AML-193 (cell line): Measurements from ENCODE around the gene CHCHD6.
A peak's percentile ranks its signal among the peaks of the same experiment; 100 is the strongest.

ENCODE experiments used
- DNase-seq, 2 experiments: peaks; one replicate each; lab custom pipeline; 2025; lab: John Stamatoyannopoulos, UW

Gene CHCHD6, protein sequence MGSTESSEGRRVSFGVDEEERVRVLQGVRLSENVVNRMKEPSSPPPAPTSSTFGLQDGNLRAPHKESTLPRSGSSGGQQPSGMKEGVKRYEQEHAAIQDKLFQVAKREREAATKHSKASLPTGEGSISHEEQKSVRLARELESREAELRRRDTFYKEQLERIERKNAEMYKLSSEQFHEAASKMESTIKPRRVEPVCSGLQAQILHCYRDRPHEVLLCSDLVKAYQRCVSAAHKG

GRCh38 chr3:126703512-126704493 lies at the start of gene CHCHD6:
Gene CHCHD6 (plus strand): TSS chr3:126704240. CDS start chr3:126704313, 73 bp downstream.
- peak; percentile 97 to 98 for DNase-seq

- DNase-seq, result peak; percentile 33 to 45
These were observed 49.3 kb upstream of the CHCHD6 start, which contains the start of gene TXNRD3 for GRCh38 chr3:126654571-126655383. Gene TXNRD3 (minus strand): TSS chr3:126655124.

DNA sequence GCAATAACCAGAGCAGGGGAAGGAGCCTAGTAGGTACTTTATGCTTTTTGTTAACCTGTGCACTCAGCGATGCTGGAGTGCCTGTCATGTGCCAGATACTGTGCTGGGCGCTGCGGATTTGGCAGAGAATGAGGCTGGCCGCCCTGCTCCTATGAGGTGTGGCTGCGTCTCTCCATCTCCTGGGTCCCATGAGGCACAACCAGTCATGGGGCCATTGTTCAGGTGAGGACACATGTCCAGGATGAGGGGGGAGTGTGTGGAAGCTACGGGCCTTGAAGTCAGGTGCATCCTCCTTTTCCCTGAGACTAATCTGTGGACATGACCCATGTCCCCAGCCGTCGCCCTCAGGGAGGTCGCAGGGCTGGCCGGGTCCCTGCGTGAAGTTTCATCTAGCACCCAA lies 48.2 kb upstream of the CHCHD6 start:
- DNase-seq, result no peak

DNA sequence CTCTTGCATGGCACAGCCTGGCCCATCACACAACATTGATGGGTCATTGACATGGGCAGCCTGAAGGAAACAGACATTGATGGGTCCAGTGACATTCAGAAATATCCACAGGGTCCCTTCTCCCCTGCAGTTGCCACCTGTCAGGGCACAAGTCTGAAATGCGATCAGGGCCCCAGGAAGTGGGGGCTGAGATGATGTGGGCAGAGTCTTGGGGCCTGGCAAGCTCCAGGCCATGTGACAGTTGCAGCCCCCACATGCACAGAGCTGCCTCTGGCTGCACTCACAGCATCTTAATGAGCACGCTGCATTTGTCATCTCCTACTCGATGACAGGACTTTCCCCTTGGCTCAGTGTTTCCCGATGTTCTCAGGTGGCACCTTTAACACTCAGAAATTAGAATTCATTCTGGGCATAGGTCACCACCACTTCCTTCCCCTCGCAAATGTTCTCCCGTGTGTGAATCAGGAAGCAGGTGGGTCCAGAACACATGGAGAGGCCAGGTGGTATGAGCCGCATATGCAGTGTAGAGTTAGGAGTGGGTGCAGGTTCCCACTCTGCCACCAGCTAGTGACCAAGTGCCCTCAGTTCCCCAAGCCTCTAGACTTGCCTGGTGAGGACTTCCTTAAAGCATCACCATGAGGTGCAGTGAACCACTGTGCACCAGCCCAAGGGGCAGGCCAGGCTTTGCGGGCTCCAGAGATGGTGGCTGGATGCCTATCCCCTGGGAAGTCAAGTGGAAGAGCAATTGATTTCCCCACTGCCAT lies 47.5 kb upstream of the CHCHD6 start:
- no peak for DNase-seq

- DNase-seq, result no peak
These were observed 46.1 kb upstream of the CHCHD6 start for GRCh38 chr3:126657901-126658300.

- no peak for DNase-seq
These were observed 45.5 kb upstream of the CHCHD6 start for GRCh38 chr3:126658584-126658983.

- no peak for DNase-seq
These were observed 43.8 kb upstream of the CHCHD6 start for GRCh38 chr3:126659915-126660886.

DNA sequence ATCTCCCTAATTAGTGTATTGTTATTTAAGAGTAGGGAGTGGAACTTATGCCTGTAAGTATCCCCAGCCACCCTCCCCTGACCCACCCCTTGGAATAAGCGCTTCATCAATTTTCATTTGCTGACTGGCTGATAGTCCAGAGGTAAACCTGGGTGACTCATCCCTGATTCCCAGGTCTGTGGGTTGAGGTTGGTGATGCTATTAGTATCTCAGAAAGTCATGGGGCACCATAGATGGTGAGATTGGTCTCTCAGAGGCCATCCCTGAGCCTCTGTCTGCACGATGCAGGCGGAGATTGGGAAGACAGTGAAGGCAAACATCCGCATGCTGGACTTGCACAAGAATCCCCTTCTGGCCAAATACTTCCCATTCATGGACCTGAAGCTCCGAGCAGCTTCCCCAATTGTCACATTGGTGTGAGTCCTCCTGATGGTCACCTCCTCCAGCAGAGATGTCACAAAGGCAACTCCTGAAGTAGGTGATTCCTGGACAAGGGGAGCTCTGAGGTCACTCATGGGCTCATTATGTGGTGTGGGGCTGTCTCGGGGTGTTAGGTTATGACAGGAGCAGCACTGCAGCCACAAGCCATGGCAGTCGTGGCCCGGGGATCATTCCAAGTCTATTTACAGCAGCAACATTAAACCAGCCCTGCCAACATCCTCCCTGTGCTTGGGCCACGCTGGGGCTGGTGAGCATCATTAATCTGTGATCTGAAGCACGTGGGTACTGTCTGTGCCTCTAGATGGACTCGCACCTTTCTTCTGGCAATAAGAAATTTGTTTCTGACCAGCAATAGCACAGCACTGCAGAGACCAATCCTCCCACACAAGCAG lies 42.3 kb upstream of the CHCHD6 start:
- DNase-seq, result no peak

DNA sequence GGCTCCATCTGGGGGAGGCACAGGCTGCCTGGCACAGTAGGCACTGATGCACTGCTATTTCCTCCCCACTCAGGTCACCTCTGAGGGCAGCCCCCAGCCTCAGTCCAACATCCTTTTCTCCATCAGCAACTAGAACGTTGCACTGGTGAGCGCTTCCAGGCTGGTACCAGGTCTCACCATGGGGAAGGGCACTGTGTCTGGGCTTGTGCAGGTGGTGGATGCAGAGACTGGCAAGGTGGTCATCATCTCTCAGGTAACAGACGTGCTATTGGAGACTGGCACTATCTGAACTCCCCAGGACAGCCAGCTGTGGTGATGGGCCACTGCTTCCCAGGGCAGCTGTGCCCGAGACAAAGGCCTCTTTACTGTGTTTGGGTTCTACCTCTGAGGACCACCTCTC lies 40.8 kb upstream of the CHCHD6 start:
- no peak for DNase-seq

DNA sequence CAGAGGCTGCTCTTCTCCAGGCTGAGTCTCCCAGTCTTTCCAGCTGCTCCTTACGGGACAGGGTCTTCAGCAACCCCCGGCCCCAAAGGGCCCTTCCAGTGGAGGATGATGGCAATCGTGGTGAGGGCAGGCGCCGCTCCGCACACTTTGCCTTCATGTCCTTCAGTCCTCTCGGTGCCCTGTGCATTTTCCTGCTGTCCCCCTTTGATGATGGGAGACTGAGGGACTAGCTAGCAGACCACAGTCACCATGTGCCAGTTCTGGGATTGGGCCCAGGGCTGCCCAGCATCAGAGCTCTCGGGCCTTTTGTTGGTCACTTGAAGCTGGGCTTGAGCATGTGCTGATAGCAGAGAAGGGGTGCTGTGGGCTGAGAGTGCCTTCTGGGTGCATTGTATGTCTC lies 40.3 kb upstream of the CHCHD6 start:
- no peak for DNase-seq

DNA sequence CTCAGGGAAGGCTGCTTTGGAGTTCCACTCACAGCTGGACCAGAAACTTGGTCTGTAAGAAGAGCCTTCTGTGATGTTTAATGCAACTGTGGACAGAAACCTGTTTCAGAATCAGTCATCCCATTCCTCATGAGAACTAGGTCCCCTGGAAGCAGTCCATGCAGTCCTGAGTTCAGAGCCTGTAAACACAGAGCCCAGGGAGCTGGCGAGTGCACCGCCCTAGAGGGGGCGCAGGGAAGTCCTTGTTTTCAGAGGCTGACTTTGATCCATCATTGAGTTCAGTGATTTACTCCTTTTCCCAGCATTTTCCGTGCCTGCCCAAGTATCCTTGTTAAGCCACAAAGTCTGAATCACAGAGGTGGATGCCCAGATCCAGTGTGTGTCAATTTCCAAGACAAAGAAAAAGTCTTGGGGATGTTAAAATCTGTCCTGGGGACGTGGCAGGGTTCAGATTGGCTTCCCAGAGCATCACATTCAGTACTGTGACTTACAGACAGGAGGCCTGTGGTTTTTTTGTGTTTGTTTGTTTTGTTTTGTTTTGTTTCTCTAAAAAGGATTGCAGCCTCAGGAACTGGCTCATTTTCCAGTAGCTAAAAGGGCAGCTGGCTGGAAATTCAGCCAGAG lies 39.3 kb upstream of the CHCHD6 start:
- DNase-seq, result no peak

DNA sequence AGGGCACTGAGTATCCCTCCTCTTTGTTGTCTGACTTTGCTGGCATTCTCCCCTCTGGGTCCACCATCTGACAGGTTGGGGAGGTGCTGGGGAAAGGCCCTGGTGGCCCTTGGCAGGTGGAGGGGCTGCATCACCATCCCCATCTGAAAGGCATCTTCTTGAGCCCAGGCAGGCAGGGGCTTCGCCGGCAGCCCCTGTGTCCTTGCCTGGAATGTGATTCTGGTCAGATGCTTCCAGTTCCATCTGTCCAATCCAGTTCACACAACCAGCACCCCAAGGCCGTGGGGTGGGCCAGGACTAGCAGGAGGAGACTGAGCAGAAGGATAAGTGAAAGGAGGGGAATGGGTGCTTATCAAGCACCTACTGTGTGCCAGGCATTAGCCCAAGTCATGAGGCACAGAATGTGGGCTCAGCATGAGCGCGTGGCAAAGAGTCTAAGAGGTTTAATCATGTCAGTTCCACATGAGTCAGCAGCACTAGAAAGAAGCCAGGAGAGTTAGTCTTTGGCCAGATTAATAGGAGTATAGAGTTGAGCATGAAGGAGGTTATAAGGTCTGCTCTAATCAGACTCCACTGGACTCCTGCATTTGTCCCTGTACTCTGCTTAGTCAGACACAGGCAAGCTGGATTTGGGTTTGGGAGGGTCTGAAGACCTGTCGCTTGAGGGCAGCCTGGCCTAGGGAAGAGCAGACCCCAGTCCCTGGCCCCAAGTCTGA lies 38.7 kb upstream of the CHCHD6 start:
- DNase-seq, result no peak

GRCh38 chr3:126665959-126666657 lies 37.9 kb upstream of the CHCHD6 start:
- no peak for DNase-seq

DNA sequence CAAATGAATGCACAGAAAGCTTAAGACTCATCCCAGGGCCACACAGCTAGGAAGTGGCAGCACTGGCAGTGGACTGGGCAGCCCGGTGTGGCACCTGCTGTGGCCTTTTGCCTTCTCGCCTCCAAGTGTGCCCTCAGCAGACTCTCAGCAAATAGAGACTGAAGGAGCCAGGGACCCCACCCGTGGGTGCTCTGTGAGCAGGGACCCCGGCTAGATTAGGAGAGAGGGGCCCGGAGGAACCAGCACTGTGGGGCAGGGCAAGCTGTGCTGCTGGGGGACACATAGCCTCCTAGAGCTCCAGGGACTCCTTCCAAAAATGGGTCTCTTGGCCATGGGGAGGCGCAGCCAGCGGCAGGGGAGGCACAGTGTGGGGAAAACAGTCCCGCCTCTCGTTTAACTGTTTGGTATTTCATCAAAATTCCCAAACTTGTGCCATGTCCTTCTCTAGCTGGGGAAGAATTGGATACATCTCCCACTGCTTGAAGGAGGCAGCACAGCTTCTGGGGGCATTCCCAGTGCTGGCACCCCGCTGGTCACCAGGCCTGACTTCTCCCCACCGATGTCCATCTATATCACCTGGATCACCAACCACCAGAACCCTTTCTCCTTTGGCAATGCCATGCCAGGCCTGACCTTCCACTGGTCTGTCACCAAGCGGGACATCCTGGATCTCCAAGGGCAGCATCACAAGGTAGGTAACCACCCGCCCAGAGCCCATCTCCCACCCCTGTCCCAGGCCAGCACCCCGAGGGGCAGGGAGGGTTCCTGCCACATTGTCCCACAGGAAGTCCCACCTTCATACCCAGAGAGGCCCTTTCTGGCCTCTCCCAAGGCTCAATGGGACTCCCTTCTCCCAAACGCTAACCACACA lies 37.1 kb upstream of the CHCHD6 start:
- no peak for DNase-seq

GRCh38 chr3:126667631-126668449 lies 36.2 kb upstream of the CHCHD6 start:
- no peak for DNase-seq
